Left renal cortex interstitium (tissue), 4 donors: ENCODE measurements around the gene KBTBD6. TPM values are rescaled to one million over a fixed set of nuclear protein-coding genes. Genes with fewer than 3 reads are reported as not detected.
"Not testable (repeated sequence)": the region's sequence is repeated elsewhere in the genome, so short reads cannot be mapped to it uniquely, and the experiment has no call there.

ENCODE experiments used
- DNase-seq, 4 donors: peaks; one replicate each; pipeline ENCODE4 v3.0.0-alpha.2; 2013; ENCODE audit warnings: low read depth in 4 of 4, low spot score in 2 of 4, missing footprints in 1 of 4
- polyA plus RNA-seq, 4 donors: library from polyadenylated mRNA; unstranded; fragments of 120-200 nt; gene quantifications; one replicate each; pipeline ENCODE4 v1.2.1, GENCODE V29; 2013; ENCODE audit not compliant: insufficient read length in 4 of 4

Gene KBTBD6, protein sequence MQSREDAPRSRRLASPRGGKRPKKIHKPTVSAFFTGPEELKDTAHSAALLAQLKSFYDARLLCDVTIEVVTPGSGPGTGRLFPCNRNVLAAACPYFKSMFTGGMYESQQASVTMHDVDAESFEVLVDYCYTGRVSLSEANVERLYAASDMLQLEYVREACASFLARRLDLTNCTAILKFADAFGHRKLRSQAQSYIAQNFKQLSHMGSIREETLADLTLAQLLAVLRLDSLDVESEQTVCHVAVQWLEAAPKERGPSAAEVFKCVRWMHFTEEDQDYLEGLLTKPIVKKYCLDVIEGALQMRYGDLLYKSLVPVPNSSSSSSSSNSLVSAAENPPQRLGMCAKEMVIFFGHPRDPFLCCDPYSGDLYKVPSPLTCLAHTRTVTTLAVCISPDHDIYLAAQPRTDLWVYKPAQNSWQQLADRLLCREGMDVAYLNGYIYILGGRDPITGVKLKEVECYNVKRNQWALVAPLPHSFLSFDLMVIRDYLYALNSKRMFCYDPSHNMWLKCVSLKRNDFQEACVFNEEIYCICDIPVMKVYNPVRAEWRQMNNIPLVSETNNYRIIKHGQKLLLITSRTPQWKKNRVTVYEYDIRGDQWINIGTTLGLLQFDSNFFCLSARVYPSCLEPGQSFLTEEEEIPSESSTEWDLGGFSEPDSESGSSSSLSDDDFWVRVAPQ
- 10 to 100 TPM; 16.0 to 20.0 (median 18.8) TPM for polyA plus RNA-seq

DNA sequence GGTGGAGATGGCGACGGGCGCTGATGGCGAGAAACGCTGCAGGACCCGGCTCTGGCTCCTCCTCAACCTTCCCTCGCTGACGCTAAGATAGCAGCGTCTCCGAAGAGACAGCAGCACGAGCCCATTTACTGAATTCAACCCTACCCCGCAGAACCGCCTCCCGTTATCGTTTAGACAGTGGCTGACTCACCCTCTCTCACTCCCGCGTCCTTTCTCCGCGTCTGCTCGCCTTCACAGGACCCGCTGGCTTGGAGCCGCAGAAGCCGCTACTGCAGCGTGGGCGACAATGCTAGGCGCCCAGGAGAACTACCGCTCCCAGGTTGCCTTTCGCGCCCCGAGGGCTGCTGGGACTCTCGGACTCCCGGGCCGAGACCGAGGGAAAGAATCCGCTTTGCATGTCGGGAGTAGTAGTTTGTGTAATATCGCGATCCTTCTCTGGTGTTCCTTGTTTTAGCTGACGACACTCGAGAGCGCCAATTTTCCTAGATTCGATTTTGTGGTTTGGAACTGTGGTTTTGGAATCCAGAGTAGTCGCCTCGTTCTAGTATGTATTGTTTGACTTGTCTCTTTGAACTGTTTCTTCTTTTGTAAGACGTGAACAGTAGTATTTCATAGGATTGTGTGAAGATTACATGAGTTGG lies at the start of gene KBTBD6:
KBTBD6 (minus strand) TSS at position 291 of the 641 bp plus-strand sequence. CDS start 291 bp downstream, outside the sequence.
- DNase-seq = peak; percentile 91 to 97 (median 93)

- DNase-seq = no peak
Measured at GRCh38 chr13:41182231-41182630, 49.6 kb upstream of the KBTBD6 start.

- no peak for DNase-seq
Measured at GRCh38 chr13:41179593-41180250, 47.1 kb upstream of the KBTBD6 start.

GRCh38 chr13:41178040-41178439 lies 45.4 kb upstream of the KBTBD6 start:
- DNase-seq = no peak

DNA sequence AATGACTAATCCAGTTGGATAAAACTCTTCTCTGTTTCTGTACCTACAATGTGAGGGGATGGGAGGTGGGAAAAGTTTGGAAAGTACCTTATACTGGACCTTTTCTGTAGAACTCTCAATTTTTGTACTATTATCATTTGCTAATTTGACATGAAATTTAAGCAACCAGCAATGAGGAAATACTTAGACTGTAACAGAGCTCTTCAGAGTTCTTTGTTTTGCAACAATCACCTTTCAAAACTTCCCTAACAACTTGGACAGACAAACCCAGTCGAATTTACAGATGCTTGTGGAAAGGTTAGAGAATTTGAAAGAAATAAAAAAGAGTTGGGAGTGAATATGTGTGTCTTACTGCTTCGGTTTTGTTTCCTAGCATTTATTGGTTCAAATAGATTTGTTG lies 45.0 kb upstream of the KBTBD6 start:
- DNase-seq = no peak

DNA sequence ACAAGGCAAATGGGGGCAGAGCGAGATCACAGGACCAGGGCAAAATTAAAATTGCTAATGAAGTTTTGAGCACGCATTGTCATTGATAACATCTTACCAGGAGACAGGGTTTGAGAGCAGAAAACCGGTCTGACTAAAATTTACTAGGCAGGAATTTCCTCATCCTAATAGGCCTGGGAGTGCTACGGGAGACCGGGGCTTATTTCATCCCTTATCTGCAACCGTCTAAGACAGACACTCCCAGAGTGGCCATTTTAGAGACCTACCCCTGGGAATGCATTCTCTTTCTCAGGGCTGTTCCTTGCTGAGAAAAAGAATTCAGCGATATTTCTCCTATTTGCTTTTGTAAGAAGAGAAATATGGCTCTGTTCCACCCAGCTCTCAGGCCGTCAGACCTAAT lies 43.0 kb upstream of the KBTBD6 start:
- DNase-seq = not testable (repeated sequence)

DNA sequence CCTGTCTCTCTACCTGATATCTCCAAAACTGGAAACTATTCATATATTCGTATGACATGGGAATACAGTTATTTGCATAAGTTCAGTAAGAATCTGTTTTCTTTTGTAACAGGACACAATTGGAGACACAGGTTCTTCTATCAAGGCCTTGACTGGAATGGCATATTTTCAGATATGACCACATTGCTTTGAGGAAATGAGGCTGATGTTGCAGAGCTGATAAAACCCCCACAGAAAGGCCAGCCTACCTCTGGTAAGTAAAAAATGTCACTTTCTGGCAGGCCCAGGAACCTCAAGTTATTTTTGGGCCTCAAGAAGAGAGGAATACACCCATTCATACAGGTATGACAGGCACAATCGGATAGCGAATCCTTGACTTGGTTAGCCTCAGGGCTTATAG lies 29.5 kb upstream of the KBTBD6 start:
- DNase-seq = no peak

- DNase-seq = no peak
Measured at GRCh38 chr13:41159174-41159573, 26.6 kb upstream of the KBTBD6 start.

DNA sequence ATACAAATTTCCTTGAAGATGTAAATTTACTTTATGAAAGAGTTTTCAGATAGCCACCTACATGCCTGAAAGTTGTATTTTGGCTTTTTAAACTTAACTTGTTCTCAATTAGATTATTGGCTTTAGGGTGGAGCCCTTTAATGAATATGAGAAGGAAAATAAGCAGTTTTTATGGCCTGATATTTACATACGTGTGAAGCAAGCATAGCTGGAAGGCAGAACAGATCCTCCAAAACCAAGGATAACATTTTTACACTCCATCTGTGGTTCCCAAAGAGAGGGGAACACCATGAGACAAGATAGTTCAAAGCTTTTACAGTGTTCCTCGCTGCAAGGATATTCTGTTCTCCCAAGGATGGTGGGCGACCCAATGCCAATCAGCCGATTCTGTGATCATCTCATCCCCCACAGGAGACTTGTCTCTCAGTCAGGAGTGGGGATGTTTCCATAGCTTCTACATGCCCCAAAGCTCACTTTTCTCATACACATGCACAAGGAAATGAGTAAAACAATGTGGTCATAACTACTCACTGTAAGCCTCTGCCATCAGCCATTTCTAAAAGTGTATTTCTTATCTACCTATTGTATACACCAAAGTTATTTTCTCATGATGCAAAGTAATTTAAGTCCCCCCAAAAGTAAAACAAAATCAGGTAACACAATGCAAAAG lies 24.6 kb upstream of the KBTBD6 start:
- no peak for DNase-seq

DNA sequence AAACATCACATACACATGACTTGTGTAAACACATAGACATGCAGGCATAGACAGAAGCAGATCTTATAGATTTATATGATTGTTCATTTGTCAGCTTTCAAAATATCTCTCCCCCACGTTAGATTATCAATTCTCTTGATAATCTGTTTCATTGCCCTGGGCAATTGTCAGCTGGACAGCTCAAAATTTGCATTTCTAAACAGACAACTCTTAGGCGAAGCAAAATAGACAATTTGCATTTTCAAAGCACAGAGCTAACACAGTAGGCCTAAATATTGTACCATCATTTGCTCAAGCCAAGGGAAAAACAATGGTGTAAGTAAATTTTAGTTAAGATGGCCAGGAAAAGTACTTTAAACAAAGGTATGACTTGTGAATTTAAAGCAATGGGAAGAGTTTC lies 24.0 kb upstream of the KBTBD6 start:
- DNase-seq = no peak

DNA sequence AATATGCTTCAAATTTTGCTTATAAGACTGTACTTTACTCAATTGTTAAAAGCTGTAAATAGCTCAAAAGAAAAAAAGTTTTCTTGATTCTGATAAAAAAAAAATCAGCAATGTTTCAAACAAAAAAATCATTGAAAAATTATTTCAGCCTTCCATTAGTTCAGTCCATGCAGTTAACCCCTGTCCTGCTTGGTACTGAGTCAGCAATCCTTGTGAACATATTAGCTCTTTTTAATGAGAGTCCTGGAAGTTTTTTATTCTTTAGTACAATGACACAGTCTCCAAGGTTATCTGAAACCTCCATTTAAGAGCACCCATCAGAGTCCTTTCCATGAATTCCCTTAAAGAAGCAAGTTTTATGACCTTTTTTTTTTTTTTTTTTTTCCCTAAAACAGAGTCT lies 21.4 kb upstream of the KBTBD6 start:
- DNase-seq = no peak

GRCh38 chr13:41152005-41152404 lies 19.4 kb upstream of the KBTBD6 start:
- no peak for DNase-seq

DNA sequence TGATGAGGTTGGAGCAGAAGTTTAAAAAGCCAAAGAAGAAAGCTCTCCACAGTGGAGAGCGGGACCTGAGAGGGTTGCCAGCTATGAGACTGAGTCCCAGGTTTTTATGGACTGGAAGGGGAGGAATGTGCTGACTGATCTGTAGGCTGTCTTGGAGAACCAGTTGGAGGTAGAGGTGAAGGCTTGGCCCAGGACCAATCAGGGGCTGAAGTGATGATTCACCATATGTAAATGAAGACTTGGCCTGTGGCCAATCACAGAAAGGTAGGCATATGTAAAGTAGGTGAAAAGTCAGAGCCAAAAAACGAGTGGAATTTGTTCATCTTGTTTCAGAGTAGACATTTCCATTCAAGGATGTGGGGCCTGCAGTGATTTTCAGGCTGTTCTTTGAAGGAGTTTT lies 17.5 kb upstream of the KBTBD6 start:
- DNase-seq = no peak

DNA sequence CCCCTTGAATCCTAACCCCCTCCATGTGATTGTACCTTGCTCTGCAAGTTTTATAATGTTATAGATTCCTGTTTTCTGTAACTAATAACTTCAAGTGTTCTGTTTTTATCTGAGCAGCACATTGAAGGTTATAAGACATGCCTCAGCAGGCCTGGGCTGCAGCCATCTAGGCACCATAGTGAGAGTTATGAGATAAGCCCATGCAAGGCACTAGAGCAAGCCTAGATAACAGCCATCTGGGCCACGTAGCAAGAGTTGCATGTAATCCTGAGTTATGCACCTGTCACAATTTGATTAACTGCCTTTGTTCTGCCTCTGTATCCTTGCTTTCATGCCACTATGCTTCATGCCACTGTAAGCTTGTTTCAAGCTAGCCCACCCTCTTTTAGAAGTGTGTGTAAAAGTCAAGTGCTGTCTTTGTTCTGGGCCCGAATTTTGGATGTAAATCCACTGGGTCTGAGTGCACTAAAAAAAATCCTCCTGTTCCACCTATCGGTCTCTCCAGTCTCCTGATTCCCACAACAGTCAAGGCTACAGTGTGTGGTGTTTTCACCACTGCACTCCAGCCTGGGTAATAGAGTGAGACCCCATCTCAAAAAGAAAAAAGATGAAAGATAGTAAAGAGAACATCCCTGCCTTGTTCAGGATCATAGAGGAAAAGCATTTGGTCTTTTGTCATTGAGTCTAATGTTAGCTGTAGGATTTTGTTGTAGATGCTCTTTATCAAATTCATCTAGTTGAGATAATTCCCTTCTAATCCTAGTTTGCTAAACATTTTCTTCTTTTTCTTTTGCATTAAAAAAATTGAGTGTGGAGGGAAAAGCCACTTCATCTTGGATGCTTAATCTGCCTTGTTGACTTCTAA lies 16.0 kb upstream of the KBTBD6 start:
- DNase-seq = no peak

DNA sequence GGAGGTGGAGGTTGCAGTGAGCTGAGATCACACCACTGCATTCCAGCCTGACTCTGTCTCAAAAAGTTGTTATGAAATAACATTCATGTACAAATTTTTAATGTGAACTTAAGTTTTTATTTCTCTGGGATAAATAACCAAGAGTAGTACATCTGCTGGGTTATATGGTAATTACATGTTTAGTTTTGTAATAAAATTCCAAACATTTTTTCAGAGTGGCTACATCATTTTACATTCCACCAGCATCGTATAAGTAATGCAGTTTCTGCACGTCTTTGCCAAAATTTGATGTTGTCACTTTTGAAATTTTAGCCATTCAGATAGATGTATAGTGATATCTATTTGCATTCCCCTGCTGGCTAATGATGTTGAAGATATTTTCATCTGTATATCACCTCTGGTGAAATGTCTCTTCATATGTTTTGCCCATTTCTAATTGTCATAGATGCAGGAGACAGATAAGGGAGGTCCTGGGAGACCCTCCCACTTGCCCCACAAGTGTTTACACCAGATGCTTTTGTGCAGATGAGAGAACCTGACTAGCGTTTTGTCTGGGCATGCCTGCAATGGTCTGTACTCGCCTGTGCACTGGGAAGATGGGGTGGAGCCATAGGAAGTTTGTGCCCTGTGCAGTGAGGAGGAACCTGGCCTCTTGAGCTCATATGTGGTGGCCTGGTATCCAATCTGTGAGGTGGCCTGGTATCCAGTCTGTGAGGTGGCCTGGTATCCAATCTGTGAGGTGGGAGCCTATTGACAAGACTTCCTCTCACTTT lies 12.7 kb upstream of the KBTBD6 start:
- DNase-seq = no peak

GRCh38 chr13:41144576-41144975 lies 12.0 kb upstream of the KBTBD6 start:
- DNase-seq = no peak

DNA sequence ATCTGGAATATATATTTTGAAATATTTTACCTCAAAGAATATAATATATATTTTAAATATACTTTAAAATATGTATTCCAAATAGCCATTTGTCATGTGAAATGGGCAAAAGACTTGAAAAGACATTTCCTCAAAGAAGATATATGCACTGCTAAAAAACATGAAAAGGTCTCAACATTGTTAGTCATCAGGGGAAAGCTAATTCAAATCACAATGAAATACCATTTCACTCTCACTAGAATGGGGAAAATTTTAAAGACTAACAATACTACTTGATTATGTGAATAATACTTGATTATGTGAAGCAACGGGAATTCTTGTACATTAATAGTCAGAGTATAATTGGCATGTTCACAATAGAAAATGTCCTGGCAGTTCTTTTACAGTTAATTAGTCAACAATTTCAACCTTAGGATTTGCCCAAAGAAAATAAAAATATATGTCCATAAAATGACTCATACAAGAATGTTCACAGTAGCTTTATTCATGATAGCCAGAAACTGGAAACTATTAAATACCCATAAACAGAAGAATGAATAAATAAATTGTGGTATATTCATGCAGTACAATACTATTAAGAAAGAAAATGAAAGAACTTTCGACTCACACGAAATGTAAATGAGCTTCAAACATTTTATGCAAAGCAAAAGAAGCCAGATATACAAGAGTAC lies 6.8 kb upstream of the KBTBD6 start:
- no peak for DNase-seq

DNA sequence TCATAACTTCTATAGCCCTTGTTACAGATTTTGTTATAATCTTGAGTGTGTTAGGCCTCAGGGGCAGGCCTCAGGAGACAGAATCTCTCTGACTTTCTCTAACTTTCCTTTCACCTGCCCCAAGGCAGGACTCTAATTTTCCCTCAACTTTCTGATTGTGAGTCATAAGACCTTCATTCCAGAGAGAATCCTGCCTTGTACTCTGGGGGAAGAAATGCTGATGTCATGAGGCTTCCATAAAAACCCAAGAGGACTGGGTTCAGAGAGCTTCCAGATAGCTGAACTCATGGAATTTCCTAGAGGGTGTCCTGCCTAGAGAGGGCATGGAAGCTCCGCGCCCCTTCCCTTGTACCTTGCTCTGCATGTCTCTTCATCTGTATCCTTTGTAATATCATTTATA lies 5.3 kb upstream of the KBTBD6 start:
- no peak for DNase-seq
